ENCODE results near the gene RAB11FIP4. TPM values are rescaled to one million over a fixed set of nuclear protein-coding genes. Genes with fewer than 3 reads are reported as not detected.

The RAB11FIP4 gene
- total and polyA plus RNA-seq, 2 of the 8 experiments (the other 6 are each of a cell fraction or from before 2014, with no cell fraction given) = 21.7 to 53.2 TPM

DNA sequence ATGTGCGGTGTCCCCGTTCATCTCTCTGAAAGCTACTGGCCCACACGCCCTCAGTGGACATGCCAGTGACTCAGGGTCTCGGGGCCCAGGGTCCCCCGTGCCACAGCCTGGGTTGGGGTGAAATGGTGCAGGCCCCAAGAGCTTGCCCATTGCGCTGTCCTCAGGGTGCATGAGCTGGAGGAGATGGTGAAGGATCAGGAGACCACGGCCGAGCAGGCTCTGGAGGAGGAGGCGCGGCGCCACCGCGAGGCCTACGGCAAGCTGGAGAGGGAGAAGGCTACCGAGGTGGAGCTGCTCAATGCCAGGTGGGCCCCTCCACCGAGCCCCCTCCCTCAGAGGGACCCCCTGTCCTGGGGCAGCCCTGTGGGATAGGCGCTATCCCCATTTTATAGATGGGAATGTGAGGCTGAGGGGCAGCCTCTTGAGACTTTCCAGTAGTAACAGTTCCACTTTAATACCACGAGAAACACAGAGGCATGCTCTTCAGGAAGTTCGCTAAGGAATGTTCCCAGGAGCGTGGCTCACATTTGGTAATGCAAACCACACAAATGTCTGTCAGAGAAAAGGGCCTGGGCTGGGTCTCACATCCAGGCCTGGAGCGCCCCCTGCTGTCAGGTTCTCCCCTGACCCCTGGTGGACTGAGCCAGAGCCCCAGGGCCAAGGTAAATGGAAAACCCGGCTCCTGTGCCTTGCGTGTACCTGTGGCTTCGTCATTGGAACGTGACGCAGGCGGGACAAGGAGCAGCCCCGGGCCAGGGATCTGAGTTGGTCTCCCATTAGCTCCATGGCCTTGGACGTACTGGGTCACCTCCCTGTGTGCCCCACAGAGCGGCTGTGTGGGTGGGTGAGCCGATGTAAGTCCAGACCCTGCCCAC lies 133.7 kb downstream of the RAB11FIP4 start (continued):
- TF ChIP-seq, protein P1, sequence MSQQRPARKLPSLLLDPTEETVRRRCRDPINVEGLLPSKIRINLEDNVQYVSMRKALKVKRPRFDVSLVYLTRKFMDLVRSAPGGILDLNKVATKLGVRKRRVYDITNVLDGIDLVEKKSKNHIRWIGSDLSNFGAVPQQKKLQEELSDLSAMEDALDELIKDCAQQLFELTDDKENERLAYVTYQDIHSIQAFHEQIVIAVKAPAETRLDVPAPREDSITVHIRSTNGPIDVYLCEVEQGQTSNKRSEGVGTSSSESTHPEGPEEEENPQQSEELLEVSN (IDR thresholded peaks at IDR 0.05) = no peak
- TF ChIP-seq RXRA (IDR thresholded peaks at IDR 0.05; ENCODE audit: insufficient read depth, low read depth, low read length) (no peak), NRF1 (IDR thresholded peaks at IDR 0.05; ENCODE audit: low read depth, low read length) (no peak), PHF8 (conservative IDR thresholded peaks at IDR 0.05; ENCODE audit: low read depth, low read length) (no peak), KDM5A (IDR thresholded peaks at IDR 0.05; ENCODE audit: low read length) (no peak), TAF7 (optimal IDR thresholded peaks at IDR 0.05; ENCODE audit: borderline replicate concordance, low read depth, low read length) (no peak), ZNF274 (IDR thresholded peaks at IDR 0.05; ENCODE audit: borderline replicate concordance, extremely low read depth, low read length) (no peak), KDM1A (IDR thresholded peaks at IDR 0.05; ENCODE audit: borderline replicate concordance, low read length) (no peak), YY1 (IDR thresholded peaks at IDR 0.05; ENCODE audit: low read depth, low read length) (0 out of 2 replicates have a peak, but pooled peaks have one; percentile 49), NANOG (IDR thresholded peaks at IDR 0.05; ENCODE audit: insufficient read depth, low read depth, low read length, poor library complexity, severe bottlenecking) (no peak), CHD1 (IDR thresholded peaks at IDR 0.05; ENCODE audit: low read depth, low read length) (no peak), SP2 (IDR thresholded peaks at IDR 0.05; ENCODE audit: low read length) (no peak), RBBP5 (IDR thresholded peaks at IDR 0.05; ENCODE audit: borderline replicate concordance, low read depth, low read length) (no peak), CHD2 (IDR thresholded peaks at IDR 0.05; ENCODE audit: low read length) (no peak), SUZ12 (IDR thresholded peaks at IDR 0.05; ENCODE audit: low read length) (no peak)
